ENCODE results near the gene NCAPH2.

Gene NCAPH2

GRCh38 chr22:50500452-50500851 is 7.6 kb upstream of the NCAPH2 start:
- no peak overlapping the region for H3K27ac ChIP-seq (ENCODE audit: low read depth, low read length, severe bottlenecking)
- H3K9me3 ChIP-seq (ENCODE audit: control insufficient read depth, low read length) = no peaks in the 10 kb centered on the region
- H3K4me1 ChIP-seq (ENCODE audit: control insufficient read depth, insufficient read depth, low read length, poor library complexity, severe bottlenecking) = no peaks in the 10 kb centered on the region
- WGBS, 2 experiments (ENCODE audit: insufficient coverage in 2 of 2) = 91 to 98% methylated on average over 11 to 12 of the region's 12 CpGs
- no peak overlapping the region for H3K4me3 ChIP-seq (ENCODE audit: extremely low read depth, insufficient read depth, low read length, poor library complexity, severe bottlenecking)
- H3K36me3 ChIP-seq (ENCODE audit: control insufficient read depth, insufficient read depth, low read length) = peaks cover 12% of the 10 kb centered on the region

GRCh38 chr22:50502096-50502495 is 5.9 kb upstream of the NCAPH2 start:
- Histone ChIP-seq H3K36me3 (ENCODE audit: control insufficient read depth, insufficient read depth, low read length) (peaks cover 20% of the 10 kb centered on the region), H3K9me3 (ENCODE audit: control insufficient read depth, low read length) (no peaks in the 10 kb centered on the region), H3K27ac (ENCODE audit: low read depth, low read length, severe bottlenecking) (no peak overlapping the region), H3K4me1 (ENCODE audit: control insufficient read depth, insufficient read depth, low read length, poor library complexity, severe bottlenecking) (peaks cover 7% of the 10 kb centered on the region), H3K4me3 (ENCODE audit: extremely low read depth, insufficient read depth, low read length, poor library complexity, severe bottlenecking) (no peak overlapping the region)
- 94 to 98% methylated on average over 6 of the region's 6 CpGs for WGBS, 2 experiments (ENCODE audit: insufficient coverage in 2 of 2)

DNA sequence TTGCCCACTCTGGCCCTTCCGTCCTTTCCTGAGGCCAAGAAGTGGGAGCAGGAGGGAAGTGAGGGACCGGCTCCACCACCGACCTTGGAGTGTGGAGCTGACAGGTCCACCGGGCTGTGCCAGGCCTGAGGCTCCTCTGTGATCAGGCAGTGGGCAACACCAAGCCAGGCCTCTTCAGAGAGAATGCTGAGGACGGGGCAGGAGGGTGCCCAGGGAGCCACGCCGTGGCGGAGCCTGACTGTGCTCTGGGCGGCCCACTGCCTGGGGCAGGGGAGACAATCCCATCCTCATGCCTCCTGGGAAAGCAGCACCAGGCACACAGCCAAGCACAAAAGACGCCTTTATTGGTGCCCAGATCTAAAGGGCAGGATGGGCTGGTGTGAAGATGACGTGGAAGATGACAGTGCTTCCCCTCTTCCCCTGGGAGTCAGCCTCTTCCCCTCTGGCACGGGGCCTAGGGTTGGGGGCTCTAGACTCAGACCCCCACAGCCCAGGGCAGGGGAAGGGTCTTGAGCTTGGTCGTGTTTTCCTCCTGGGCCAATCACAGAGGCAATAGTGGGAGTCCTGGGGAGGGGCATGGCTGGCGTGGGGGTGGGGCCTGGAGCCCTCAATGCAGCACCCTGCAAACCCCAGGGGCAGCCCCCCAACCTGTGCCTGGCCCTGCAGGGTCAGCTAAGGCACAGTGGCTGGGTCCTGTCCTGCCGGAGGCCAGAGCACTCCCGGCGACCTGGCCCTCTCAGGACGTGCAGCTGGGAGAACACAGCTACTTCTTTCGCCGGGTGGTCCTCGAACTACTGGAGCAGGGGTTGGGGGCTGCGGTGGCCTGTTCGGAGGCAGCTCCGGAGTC is 5.2 kb upstream of the NCAPH2 start:
- WGBS, 2 experiments (ENCODE audit: insufficient coverage in 2 of 2) = 92 to 96% methylated on average over 19 to 23 of the region's 24 CpGs
- Histone ChIP-seq H3K4me3 (ENCODE audit: extremely low read depth, insufficient read depth, low read length, poor library complexity, severe bottlenecking) (no peak overlapping the region), H3K4me1 (ENCODE audit: control insufficient read depth, insufficient read depth, low read length, poor library complexity, severe bottlenecking) (peaks cover 7% of the 10 kb centered on the region), H3K27ac (ENCODE audit: low read depth, low read length, severe bottlenecking) (no peak overlapping the region), H3K9me3 (ENCODE audit: control insufficient read depth, low read length) (no peaks in the 10 kb centered on the region), H3K36me3 (ENCODE audit: control insufficient read depth, insufficient read depth, low read length) (peaks cover 20% of the 10 kb centered on the region)

DNA sequence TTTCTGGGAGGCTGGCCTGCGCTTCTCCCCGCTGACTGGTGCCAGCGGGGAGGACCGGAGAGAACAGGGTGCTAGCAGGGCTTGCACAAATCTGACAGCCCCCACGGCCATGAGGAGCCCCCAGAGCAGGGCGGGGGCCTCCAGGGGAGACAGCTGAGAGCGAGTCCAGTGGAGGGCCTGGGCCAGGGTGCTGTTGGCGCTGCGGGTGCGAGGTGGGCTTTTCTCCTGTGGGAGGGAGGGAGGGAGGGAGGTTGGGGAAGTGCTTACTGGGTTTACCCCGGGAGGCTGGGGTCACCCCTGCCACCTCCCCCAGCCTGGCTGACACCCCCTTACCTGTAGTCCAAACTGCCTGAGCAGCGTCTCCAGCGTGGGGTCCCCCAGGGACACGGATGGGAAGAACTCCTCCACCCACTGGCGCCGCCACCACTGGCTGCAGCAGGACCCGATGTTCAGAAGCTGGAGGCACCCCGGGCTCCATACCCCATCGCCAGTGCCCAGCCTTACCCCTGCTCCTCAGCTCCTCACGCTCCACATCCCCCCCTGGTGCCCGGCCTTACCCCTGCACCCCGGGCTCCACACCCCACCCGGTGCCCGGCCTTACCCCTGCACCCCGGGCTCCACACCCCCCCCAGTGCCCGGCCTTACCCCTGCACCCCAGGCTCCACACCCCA is 4.4 kb upstream of the NCAPH2 start:
- Histone ChIP-seq H3K9me3 (ENCODE audit: control insufficient read depth, low read length) (no peaks in the 10 kb centered on the region), H3K4me3 (ENCODE audit: extremely low read depth, insufficient read depth, low read length, poor library complexity, severe bottlenecking) (no peak overlapping the region)
- 94 to 98% methylated on average over 7 to 10 of the region's 26 CpGs for WGBS, 2 experiments (ENCODE audit: insufficient coverage in 2 of 2)

GRCh38 chr22:50504369-50505211 is 3.4 kb upstream of the NCAPH2 start:
- peaks cover 13% of the 10 kb centered on the region for H3K4me1 ChIP-seq (ENCODE audit: control insufficient read depth, insufficient read depth, low read length, poor library complexity, severe bottlenecking)
- no peak overlapping the region for H3K27ac ChIP-seq (ENCODE audit: low read depth, low read length, severe bottlenecking)
- H3K4me3 ChIP-seq (ENCODE audit: extremely low read depth, insufficient read depth, low read length, poor library complexity, severe bottlenecking) = no peak overlapping the region
- H3K9me3 ChIP-seq (ENCODE audit: control insufficient read depth, low read length) = no peaks in the 10 kb centered on the region
- H3K36me3 ChIP-seq (ENCODE audit: control insufficient read depth, insufficient read depth, low read length) = peaks cover 20% of the 10 kb centered on the region
- WGBS, 2 experiments (ENCODE audit: insufficient coverage in 2 of 2) = 95 to 96% methylated on average over 31 to 34 of the region's 44 CpGs

More for the DNA sequence above, 4.4 kb upstream of the NCAPH2 start:
- H3K27ac ChIP-seq (ENCODE audit: low read depth, low read length, severe bottlenecking) = no peak overlapping the region
- peaks cover 7% of the 10 kb centered on the region for H3K4me1 ChIP-seq (ENCODE audit: control insufficient read depth, insufficient read depth, low read length, poor library complexity, severe bottlenecking)
- peaks cover 20% of the 10 kb centered on the region for H3K36me3 ChIP-seq (ENCODE audit: control insufficient read depth, insufficient read depth, low read length)

DNA sequence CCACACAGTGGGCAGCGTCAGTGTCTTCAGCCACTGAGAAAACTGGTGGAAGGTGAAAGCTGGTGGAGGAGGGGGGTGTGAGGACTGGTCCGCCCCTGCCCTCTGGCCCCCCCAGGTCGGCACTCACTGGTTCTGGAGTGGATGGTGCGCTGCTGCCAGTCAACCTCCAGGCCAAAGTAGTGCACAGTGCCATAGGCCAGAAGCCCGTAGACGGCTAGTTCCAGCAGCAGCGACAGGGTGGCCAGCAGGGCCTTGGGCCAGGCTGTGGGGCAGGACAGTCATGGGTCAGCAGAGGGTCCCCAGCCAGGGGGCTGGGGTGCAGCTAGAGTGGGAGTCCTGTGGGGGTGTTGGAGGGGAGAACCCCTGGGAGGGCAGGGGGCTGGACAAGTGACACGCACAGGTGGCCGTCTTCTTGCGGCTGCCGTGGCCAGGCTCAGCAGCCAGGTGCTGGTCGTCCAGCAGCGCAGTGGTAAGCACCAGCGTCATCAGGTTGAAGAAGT is 2.7 kb upstream of the NCAPH2 start:
- Histone ChIP-seq H3K9me3 (ENCODE audit: control insufficient read depth, low read length) (no peaks in the 10 kb centered on the region), H3K27ac (ENCODE audit: low read depth, low read length, severe bottlenecking) (no peak overlapping the region), H3K4me3 (ENCODE audit: extremely low read depth, insufficient read depth, low read length, poor library complexity, severe bottlenecking) (no peak overlapping the region)

GRCh38 chr22:50505776-50506610 is 2.0 kb upstream of the NCAPH2 start:
- 90 to 92% methylated on average over 40 of the region's 41 CpGs for WGBS, 2 experiments (ENCODE audit: insufficient coverage in 2 of 2)
- H3K9me3 ChIP-seq (ENCODE audit: control insufficient read depth, low read length) = no peaks in the 10 kb centered on the region
- peak overlapping the region; percentile 82 for H3K4me3 ChIP-seq (ENCODE audit: extremely low read depth, insufficient read depth, low read length, poor library complexity, severe bottlenecking)

More for the DNA sequence above, 2.7 kb upstream of the NCAPH2 start:
- Histone ChIP-seq H3K4me1 (ENCODE audit: control insufficient read depth, insufficient read depth, low read length, poor library complexity, severe bottlenecking) (peaks cover 13% of the 10 kb centered on the region), H3K36me3 (ENCODE audit: control insufficient read depth, insufficient read depth, low read length) (peaks cover 24% of the 10 kb centered on the region)
- WGBS, 2 experiments (ENCODE audit: insufficient coverage in 2 of 2) = 89 to 90% methylated on average over 12 to 13 of the region's 14 CpGs

GRCh38 chr22:50506611-50507420 is 1.2 kb upstream of the NCAPH2 start:
- Histone ChIP-seq H3K36me3 (ENCODE audit: control insufficient read depth, insufficient read depth, low read length) (peaks cover 25% of the 10 kb centered on the region), H3K9me3 (ENCODE audit: control insufficient read depth, low read length) (no peaks in the 10 kb centered on the region), H3K4me3 (ENCODE audit: extremely low read depth, insufficient read depth, low read length, poor library complexity, severe bottlenecking) (peak overlapping the region; percentile 82), H3K4me1 (ENCODE audit: control insufficient read depth, insufficient read depth, low read length, poor library complexity, severe bottlenecking) (peaks cover 13% of the 10 kb centered on the region), H3K27ac (ENCODE audit: low read depth, low read length, severe bottlenecking) (peak overlapping the region; percentile 29)
- WGBS, 2 experiments (ENCODE audit: insufficient coverage in 2 of 2) = 42 to 56% methylated on average over 13 to 16 of the region's 21 CpGs

More at GRCh38 chr22:50505776-50506610, 2.0 kb upstream of the NCAPH2 start:
- Histone ChIP-seq H3K4me1 (ENCODE audit: control insufficient read depth, insufficient read depth, low read length, poor library complexity, severe bottlenecking) (peaks cover 13% of the 10 kb centered on the region), H3K27ac (ENCODE audit: low read depth, low read length, severe bottlenecking) (no peak overlapping the region), H3K36me3 (ENCODE audit: control insufficient read depth, insufficient read depth, low read length) (peaks cover 24% of the 10 kb centered on the region)

GRCh38 chr22:50507421-50507990 is 518 bp upstream of the NCAPH2 start, which contains the start of gene LMF2:
Gene LMF2, minus strand, starts transcription at chr22:50507702. Its CDS starts 27 bp downstream, at chr22:50507675.
- Histone ChIP-seq H3K36me3 (ENCODE audit: control insufficient read depth, insufficient read depth, low read length) (peaks cover 32% of the 10 kb centered on the region), H3K4me1 (ENCODE audit: control insufficient read depth, insufficient read depth, low read length, poor library complexity, severe bottlenecking) (peaks cover 13% of the 10 kb centered on the region), H3K4me3 (ENCODE audit: extremely low read depth, insufficient read depth, low read length, poor library complexity, severe bottlenecking) (peak within 1 kb of the TSS; percentile 82), H3K9me3 (ENCODE audit: control insufficient read depth, low read length) (no peaks in the 10 kb centered on the region), H3K27ac (ENCODE audit: low read depth, low read length, severe bottlenecking) (peak within 1 kb of the TSS; percentile 94)
- 0 to 1% methylated on average over 19 to 24 of the region's 62 CpGs for WGBS, 2 experiments (ENCODE audit: insufficient coverage in 2 of 2)

All from mesodermal cell (in vitro differentiated cells).